Kasumi-1 (cell line): ENCODE results near the gene C3orf20.
A peak's percentile ranks its signal among the peaks of the same experiment; 100 is the strongest.
"Not testable (repeated sequence)": the region's sequence is repeated elsewhere in the genome, so short reads cannot be mapped to it uniquely, and the experiment has no call there.

ENCODE experiments used
- DNase-seq, 2 experiments: peaks; one replicate each; lab custom pipeline; 2025; lab: John Stamatoyannopoulos, UW

Gene C3orf20

GRCh38 chr3:14798231-14798630 lies 123.3 kb downstream of the C3orf20 start:
- DNase-seq: no peak

GRCh38 chr3:14799146-14799545 lies 124.2 kb downstream of the C3orf20 start:
- DNase-seq: no peak

GRCh38 chr3:14801031-14801430 lies 126.1 kb downstream of the C3orf20 start:
- DNase-seq: no peak

GRCh38 chr3:14801668-14802380 lies 126.9 kb downstream of the C3orf20 start:
- DNase-seq: no peak

GRCh38 chr3:14802381-14802731 lies 127.4 kb downstream of the C3orf20 start:
- no peak for DNase-seq

- no peak for DNase-seq
These were observed 128.4 kb downstream of the C3orf20 start for GRCh38 chr3:14803101-14803980.

- DNase-seq: peak; percentile 35 to 37
These were observed 129.3 kb downstream of the C3orf20 start for GRCh38 chr3:14803981-14804834.

GRCh38 chr3:14804835-14805780 lies 130.2 kb downstream of the C3orf20 start:
- DNase-seq: no peak

GRCh38 chr3:14805961-14806537 lies 131.1 kb downstream of the C3orf20 start:
- no peak for DNase-seq

GRCh38 chr3:14806641-14807263 lies 131.8 kb downstream of the C3orf20 start:
- peak; percentile 36 to 51 for DNase-seq

- DNase-seq: no peak
These were observed 133.1 kb downstream of the C3orf20 start for GRCh38 chr3:14808025-14808424.

GRCh38 chr3:14808502-14809266 lies 133.7 kb downstream of the C3orf20 start:
- DNase-seq: no peak

- not testable (repeated sequence) for DNase-seq
These were observed 134.7 kb downstream of the C3orf20 start for GRCh38 chr3:14809611-14810010.

GRCh38 chr3:14810070-14810791 lies 135.3 kb downstream of the C3orf20 start:
- DNase-seq: peak in 1 of 2 experiments; percentile 14

- no peak for DNase-seq
These were observed 136.1 kb downstream of the C3orf20 start for GRCh38 chr3:14810801-14811661.

- DNase-seq: no peak
These were observed 136.7 kb downstream of the C3orf20 start for GRCh38 chr3:14811684-14812083.

- DNase-seq: no peak
These were observed 137.4 kb downstream of the C3orf20 start for GRCh38 chr3:14812196-14812790.
